Left forelimb (tissue), 1 donor: ENCODE data around the gene C18orf32.
"Not testable (repeated sequence)": the region's sequence is repeated elsewhere in the genome, so short reads cannot be mapped to it uniquely, and the experiment has no call there.

Source experiments
- DNase-seq: peaks from one replicate; pipeline ENCODE4 v3.0.0-alpha.2; 2018; ENCODE audit warnings: low spot score

Gene C18orf32

DNA sequence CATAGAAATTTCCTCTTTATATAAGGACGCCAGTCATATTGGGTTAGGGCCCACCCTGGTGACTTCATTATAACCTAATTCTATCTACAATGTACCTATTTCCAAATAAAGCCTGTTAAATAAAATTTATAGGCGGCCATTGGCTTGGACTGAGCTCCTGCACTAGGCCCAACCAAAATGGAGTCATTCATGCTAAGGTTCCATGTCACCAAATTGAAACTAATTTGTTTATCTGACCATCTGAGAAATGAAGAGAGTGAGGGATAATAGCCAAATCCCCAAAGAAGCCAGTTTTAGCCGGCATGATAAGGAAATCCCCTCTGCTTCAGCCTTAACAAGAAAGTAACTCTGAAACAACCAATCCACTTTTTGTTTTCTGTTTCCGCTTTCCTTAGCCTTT lies 19.4 kb downstream of the C18orf32 start:
- DNase-seq: no peak

GRCh38 chr18:49467019-49467563 lies 19.9 kb downstream of the C18orf32 start:
- DNase-seq: no peak

GRCh38 chr18:49464718-49465598 lies 22.1 kb downstream of the C18orf32 start:
- no peak for DNase-seq

GRCh38 chr18:49461602-49461977 lies 25.4 kb downstream of the C18orf32 start:
- DNase-seq: no peak

DNA sequence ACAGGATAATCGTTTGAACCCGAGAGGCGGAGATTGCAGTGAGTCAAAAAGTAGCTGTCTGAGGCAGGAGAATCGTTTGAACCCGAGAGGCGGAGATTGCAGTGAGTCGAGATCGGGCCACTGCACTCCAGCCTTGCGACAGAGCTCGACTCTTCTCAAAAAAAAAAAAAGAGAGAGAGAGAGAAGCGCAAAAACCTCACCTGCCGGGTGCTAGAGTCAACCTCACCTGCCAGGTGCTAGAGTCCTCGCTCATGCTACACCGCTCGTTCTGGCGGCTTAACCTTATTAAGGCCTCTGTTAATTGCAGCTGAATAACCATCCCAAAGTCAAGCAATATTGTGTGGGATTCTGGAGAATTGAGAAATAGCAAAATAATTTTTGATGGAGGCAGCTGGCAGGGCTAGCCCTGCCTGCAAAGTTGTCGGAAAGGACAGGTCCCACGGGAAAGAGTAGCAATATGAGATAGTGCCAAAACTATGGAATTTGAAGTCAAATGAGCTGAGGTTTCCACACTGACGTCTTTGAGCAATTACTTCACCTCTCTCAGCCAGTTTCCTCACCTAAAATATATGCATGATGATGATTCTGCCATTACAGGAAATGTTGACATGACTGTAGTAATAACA lies 25.9 kb downstream of the C18orf32 start:
- no peak for DNase-seq

GRCh38 chr18:49459404-49460171 lies 27.4 kb downstream of the C18orf32 start:
- DNase-seq: no peak

DNA sequence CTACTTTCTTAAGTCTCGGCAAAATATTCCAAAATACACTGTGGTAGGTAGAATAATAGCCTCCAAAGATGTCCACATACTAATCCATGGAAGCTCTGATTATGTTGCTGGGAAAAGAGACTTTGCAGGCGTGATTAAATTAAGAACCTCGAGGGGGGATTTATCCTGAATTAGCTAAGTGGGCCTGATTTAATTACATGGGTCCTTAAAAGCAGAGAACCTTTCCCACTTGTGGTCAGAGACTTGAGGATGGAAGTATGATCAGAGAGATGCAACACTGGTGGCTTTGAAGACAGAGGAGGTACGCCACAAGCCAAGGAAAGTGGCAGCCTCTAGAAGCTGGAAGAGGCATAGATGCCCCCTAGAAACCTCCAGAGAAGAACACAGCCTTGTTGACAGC lies 29.4 kb downstream of the C18orf32 start:
- no peak for DNase-seq

DNA sequence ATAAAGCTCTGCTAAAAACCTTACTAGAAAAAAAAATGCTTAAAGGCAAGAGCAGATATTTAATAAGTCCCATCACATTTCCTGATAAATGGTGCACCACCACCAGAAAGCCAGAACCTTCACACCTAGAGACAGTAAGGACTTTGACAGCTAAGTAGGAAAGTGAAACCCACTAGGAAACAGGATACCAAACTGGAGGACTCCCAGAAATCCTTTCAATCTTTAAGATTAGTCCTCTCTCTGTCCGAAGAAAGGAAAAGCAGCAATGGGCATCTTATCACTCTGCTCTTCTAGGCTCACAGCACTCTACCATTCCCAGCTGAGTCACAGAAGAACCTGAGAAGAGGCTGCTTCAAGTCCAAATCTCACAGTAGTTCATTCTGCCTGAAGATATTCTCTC lies 30.2 kb downstream of the C18orf32 start:
- no peak for DNase-seq

- DNase-seq: not testable (repeated sequence)
These were observed 34.5 kb downstream of the C18orf32 start for GRCh38 chr18:49452534-49452933.

- no peak for DNase-seq
These were observed 39.0 kb downstream of the C18orf32 start for GRCh38 chr18:49447810-49448745.

GRCh38 chr18:49446481-49446880 lies 40.6 kb downstream of the C18orf32 start:
- no peak for DNase-seq

DNA sequence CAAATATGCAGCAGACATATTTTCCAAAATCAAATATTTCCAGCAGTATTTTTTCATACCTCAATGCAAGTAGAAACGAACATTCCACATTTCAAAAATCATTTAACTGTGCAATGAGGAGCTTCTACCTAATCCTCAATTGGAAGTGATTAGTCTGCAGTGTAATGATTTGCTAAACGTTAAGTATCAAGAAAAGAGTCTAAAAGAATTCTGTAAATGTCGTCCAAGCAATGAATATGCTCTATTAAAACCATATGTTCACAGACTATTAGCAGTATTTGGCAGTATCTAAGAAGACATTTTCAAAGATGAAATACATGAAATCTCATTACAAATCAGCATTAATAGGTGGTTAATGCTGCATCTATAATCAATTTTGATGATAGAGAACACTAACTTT lies 42.5 kb downstream of the C18orf32 start:
- DNase-seq: no peak

- no peak for DNase-seq
These were observed 43.2 kb downstream of the C18orf32 start for GRCh38 chr18:49443837-49444236.

- no peak for DNase-seq
These were observed 45.6 kb downstream of the C18orf32 start for GRCh38 chr18:49441338-49441938.

DNA sequence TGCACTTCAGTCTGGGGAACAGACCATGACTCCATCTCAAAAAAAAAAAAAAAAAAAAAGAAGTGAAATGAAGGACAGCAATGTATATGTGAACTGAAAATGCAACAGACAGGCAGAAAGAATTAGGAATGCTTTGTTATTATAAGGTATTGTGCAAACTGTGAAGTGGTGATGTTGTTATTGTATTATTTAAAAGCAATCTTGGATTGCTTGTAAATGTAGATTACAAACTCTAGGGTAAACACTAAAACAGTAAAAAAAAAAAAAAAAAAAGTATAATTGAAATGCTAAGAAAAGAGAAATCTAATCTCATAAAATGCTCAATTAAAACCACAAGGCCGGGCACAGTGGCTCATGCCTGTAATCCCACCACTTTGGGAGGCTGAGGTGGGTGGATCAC lies 51.9 kb downstream of the C18orf32 start:
- no peak for DNase-seq

GRCh38 chr18:49432602-49433001 lies 54.4 kb downstream of the C18orf32 start:
- DNase-seq: no peak

DNA sequence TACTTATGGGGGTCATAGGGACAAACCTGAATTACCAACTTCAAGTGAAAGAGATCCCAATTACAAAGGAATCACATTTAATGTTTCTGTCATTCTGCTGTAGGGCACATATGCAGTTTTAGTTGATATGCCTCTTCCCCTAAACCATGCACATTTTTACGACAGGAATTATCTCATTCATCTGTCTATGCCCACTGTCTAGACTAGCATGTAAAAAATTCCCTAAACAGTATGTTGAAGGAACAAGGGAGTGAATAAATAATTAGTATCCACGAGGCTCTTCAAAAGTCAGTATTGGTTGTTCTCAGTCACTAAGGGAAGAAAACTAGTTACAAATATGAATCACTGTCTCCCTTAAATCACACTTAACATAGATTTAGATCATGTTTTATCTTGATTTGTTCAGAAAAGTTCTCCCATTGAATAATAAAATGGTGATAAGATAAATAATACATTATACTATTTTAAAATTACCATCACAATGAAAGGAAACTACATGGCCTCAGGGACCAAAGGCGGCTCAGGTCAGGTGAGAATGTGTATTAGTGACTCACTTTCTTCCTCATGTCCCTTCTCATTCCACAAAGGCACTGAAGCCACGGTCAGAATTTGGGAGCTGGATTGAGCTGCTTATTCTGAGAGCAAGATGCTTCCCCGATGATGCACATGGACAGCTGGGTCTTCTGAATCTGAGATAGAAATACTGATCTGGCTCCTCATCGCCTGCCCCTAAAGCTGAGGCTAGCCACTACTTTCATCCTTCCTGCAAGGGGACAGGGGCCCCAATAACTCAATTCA lies 55.7 kb downstream of the C18orf32 start:
- DNase-seq: no peak
